ENCODE data around the gene ASIC1.

The ASIC1 gene

GRCh38 chr12:50074936-50075807 is 17.8 kb downstream of the ASIC1 start:
- no peak overlapping the region for H3K4me3 ChIP-seq (ENCODE audit: low read depth, low read length)
- DNase-seq (ENCODE audit: low read depth) = peak; percentile 89
- peak; percentile 90 for TF ChIP-seq CTCF (conservative IDR thresholded peaks at IDR 0.05; ENCODE audit: low read depth, low read length)

GRCh38 chr12:50075808-50076170 is 18.4 kb downstream of the ASIC1 start:
- TF ChIP-seq CTCF (conservative IDR thresholded peaks at IDR 0.05; ENCODE audit: low read depth, low read length) = no peak
- H3K4me3 ChIP-seq (ENCODE audit: low read depth, low read length) = no peak overlapping the region
- DNase-seq (ENCODE audit: low read depth) = no peak

- DNase-seq (ENCODE audit: low read depth) = no peak
- TF ChIP-seq CTCF (conservative IDR thresholded peaks at IDR 0.05; ENCODE audit: low read depth, low read length) = no peak
- no peak overlapping the region for H3K4me3 ChIP-seq (ENCODE audit: low read depth, low read length)
Observed at GRCh38 chr12:50077099-50077498, 19.7 kb downstream of the ASIC1 start.

GRCh38 chr12:50078281-50078680 is 20.9 kb downstream of the ASIC1 start:
- no peak for DNase-seq (ENCODE audit: low read depth)
- TF ChIP-seq CTCF (conservative IDR thresholded peaks at IDR 0.05; ENCODE audit: low read depth, low read length) = no peak
- no peak overlapping the region for H3K4me3 ChIP-seq (ENCODE audit: low read depth, low read length)

- no peak for DNase-seq (ENCODE audit: low read depth)
- no peak for TF ChIP-seq CTCF (conservative IDR thresholded peaks at IDR 0.05; ENCODE audit: low read depth, low read length)
- no peak overlapping the region for H3K4me3 ChIP-seq (ENCODE audit: low read depth, low read length)
Observed at GRCh38 chr12:50079771-50080170, 22.4 kb downstream of the ASIC1 start.

GRCh38 chr12:50081096-50081808 is 23.9 kb downstream of the ASIC1 start:
- no peak for TF ChIP-seq CTCF (conservative IDR thresholded peaks at IDR 0.05; ENCODE audit: low read depth, low read length)
- no peak for DNase-seq (ENCODE audit: low read depth)
- H3K4me3 ChIP-seq (ENCODE audit: low read depth, low read length) = no peak overlapping the region
